Liver (tissue), 9 donors: ENCODE measurements around the gene SP3. TPM values are rescaled to one million over a fixed set of nuclear protein-coding genes. Genes with fewer than 3 reads are reported as not detected.

ENCODE experiments used
- DNase-seq: peaks from one replicate; pipeline ENCODE4 v3.0.0-alpha.2; 2017; ENCODE audit warnings: low spot score
- H3K27ac ChIP-seq, 2 donors: one replicate each; pipeline ENCODE4 v1.7.0; 2013; ENCODE audit warnings: inconsistent platforms in 2 of 2, low read length in 2 of 2, control low read depth in 1 of 2, low read depth in 1 of 2, mild to moderate bottlenecking in 1 of 2
- H3K27me3 ChIP-seq, 4 donors: one replicate each; pipeline versions ENCODE4 v1.6.1 to v1.7.0; 2013; ENCODE audit warnings: low read length in 3 of 4, inconsistent platforms in 1 of 4, mild to moderate bottlenecking in 1 of 4, moderate library complexity in 1 of 4; ENCODE audit not compliant: control insufficient read depth in 4 of 4, insufficient read depth in 4 of 4
- H3K36me3 ChIP-seq, 4 donors: one replicate each; pipeline versions ENCODE4 v1.6.1 to v1.7.0; 2013; ENCODE audit warnings: low read length in 3 of 4, mild to moderate bottlenecking in 3 of 4, low read depth in 1 of 4, moderate library complexity in 1 of 4; ENCODE audit not compliant: control insufficient read depth in 4 of 4, insufficient read depth in 3 of 4
- H3K4me1 ChIP-seq, 4 donors: one replicate each; pipeline versions ENCODE4 v1.6.1 to v1.7.0; 2013; ENCODE audit warnings: low read length in 3 of 4, mild to moderate bottlenecking in 3 of 4, moderate library complexity in 1 of 4; ENCODE audit not compliant: control insufficient read depth in 4 of 4, insufficient read depth in 4 of 4
- H3K4me3 ChIP-seq, 3 donors: one replicate each; pipeline versions ENCODE4 v1.6.1 to v1.7.0; 2013; ENCODE audit warnings: low read length in 3 of 3, control low read depth in 1 of 3, low read depth in 1 of 3, mild to moderate bottlenecking in 1 of 3
- H3K9ac ChIP-seq, 2 donors: one replicate each; pipeline ENCODE4 v1.7.0; 2013; ENCODE audit warnings: low read length in 2 of 2, mild to moderate bottlenecking in 2 of 2, moderate library complexity in 2 of 2, control low read depth in 1 of 2, low read depth in 1 of 2
- H3K9me3 ChIP-seq, 4 donors: one replicate each; pipeline versions ENCODE4 v1.6.1 to v1.7.0; 2013; ENCODE audit warnings: low read length in 3 of 4; ENCODE audit not compliant: control insufficient read depth in 4 of 4
- FOXA1 ChIP-seq: IDR thresholded peaks from 2 replicates; pipeline ENCODE4 v1.6.1; 2016; ENCODE audit warnings: antibody characterized with exemption
- FOXA2 ChIP-seq: IDR thresholded peaks from 2 replicates; pipeline ENCODE4 v1.6.1; 2016; ENCODE audit warnings: antibody characterized with exemption
- HNF4A ChIP-seq, 2 donors: conservative IDR thresholded peaks; 2 replicates each; pipeline ENCODE4 v1.6.1; 2016; ENCODE audit warnings: antibody characterized with exemption in 2 of 2, mild to moderate bottlenecking in 2 of 2
- HNF4G ChIP-seq: IDR thresholded peaks from 2 replicates; pipeline ENCODE4 v1.6.1; 2016; ENCODE audit warnings: antibody characterized with exemption
- JUND ChIP-seq, 2 donors: IDR thresholded peaks; 2 replicates each; pipeline ENCODE4 v1.6.1; 2016; ENCODE audit warnings: antibody characterized with exemption in 2 of 2
- RAD21 ChIP-seq, 2 donors: IDR thresholded peaks; 2 replicates each; pipeline ENCODE4 v1.6.1; 2016; ENCODE audit warnings: antibody characterized with exemption in 2 of 2, mild to moderate bottlenecking in 2 of 2
- YY1 ChIP-seq: IDR thresholded peaks from 2 replicates; pipeline ENCODE4 v1.6.1; 2016; ENCODE audit warnings: antibody characterized with exemption, mild to moderate bottlenecking
- WGBS: extraction: QIAGEN DNeasy Blood & Tissue Kit; methylation state at CpG from one replicate; pipeline ENCODE4 v1.1.7; 2013; 5-methylcytosine and 5-hydroxymethylcytosine counted together
- polyA plus RNA-seq, 2 donors: library from polyadenylated mRNA; stranded (reverse) in 1 of 2; unstranded in 1 of 2; fragments of 200-250 nt in 1 of 2; fragments of >200 nt in 1 of 2; fragmentation: Nextera tagmentation in 1 of 2; extraction: Ambion mirVana in 1 of 2; gene quantifications; one replicate each; pipeline versions ENCODE4 v1.2.1 to v1.2.3, GENCODE V29; 2013 to 2015
- total RNA-seq, 2 donors: library from RNA; depleted of rRNA; stranded (reverse); fragments of >200 nt; gene quantifications; one replicate each; pipeline ENCODE4 v1.2.3, GENCODE V29; 2014
- TF ChIP-seq, protein P1 (sequence below): IDR thresholded peaks from 2 replicates; pipeline ENCODE4 v1.6.1; 2016; ENCODE audit warnings: antibody characterized with exemption, mild to moderate bottlenecking
- TF ChIP-seq, protein P2 (sequence below): IDR thresholded peaks from 2 replicates; pipeline ENCODE4 v1.6.1; 2016; ENCODE audit warnings: antibody characterized with exemption
- TF ChIP-seq, protein P3 (sequence below): fragments of 150-350 bp; IDR thresholded peaks from 2 replicates; pipeline ENCODE4 v1.5.1; 2017; ENCODE audit warnings: improper control_type of control experiment, low read depth, low read length; ENCODE audit not compliant: missing input control
- donor health status: healthy.
- donor health status: healthy.
- donor health status: healthy.
- donor health status: healthy.
- donor health status: healthy.

The SP3 gene
- total and polyA plus RNA-seq, 4 donors, result 10.0 to 83.7 (median 33.2) TPM

- TF ChIP-seq YY1, result no peak
- H3K36me3 ChIP-seq, result no peaks in the 10 kb centered on the region
- WGBS, result 76% methylated on average over 13 of the region's 13 CpGs
Measured at GRCh38 chr2:173874003-173874893, 90.9 kb downstream of the SP3 start.

GRCh38 chr2:173872714-173873113 lies 92.5 kb downstream of the SP3 start:
- TF ChIP-seq, protein P1, sequence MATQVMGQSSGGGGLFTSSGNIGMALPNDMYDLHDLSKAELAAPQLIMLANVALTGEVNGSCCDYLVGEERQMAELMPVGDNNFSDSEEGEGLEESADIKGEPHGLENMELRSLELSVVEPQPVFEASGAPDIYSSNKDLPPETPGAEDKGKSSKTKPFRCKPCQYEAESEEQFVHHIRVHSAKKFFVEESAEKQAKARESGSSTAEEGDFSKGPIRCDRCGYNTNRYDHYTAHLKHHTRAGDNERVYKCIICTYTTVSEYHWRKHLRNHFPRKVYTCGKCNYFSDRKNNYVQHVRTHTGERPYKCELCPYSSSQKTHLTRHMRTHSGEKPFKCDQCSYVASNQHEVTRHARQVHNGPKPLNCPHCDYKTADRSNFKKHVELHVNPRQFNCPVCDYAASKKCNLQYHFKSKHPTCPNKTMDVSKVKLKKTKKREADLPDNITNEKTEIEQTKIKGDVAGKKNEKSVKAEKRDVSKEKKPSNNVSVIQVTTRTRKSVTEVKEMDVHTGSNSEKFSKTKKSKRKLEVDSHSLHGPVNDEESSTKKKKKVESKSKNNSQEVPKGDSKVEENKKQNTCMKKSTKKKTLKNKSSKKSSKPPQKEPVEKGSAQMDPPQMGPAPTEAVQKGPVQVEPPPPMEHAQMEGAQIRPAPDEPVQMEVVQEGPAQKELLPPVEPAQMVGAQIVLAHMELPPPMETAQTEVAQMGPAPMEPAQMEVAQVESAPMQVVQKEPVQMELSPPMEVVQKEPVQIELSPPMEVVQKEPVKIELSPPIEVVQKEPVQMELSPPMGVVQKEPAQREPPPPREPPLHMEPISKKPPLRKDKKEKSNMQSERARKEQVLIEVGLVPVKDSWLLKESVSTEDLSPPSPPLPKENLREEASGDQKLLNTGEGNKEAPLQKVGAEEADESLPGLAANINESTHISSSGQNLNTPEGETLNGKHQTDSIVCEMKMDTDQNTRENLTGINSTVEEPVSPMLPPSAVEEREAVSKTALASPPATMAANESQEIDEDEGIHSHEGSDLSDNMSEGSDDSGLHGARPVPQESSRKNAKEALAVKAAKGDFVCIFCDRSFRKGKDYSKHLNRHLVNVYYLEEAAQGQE, result no peak
- TF ChIP-seq JUND (IDR thresholded peaks at IDR 0.05) (no peak), HNF4A (conservative IDR thresholded peaks at IDR 0.05) (no peak), RAD21 (IDR thresholded peaks at IDR 0.05) (no peak), FOXA2 (no peak)
- TF ChIP-seq, protein P2, sequence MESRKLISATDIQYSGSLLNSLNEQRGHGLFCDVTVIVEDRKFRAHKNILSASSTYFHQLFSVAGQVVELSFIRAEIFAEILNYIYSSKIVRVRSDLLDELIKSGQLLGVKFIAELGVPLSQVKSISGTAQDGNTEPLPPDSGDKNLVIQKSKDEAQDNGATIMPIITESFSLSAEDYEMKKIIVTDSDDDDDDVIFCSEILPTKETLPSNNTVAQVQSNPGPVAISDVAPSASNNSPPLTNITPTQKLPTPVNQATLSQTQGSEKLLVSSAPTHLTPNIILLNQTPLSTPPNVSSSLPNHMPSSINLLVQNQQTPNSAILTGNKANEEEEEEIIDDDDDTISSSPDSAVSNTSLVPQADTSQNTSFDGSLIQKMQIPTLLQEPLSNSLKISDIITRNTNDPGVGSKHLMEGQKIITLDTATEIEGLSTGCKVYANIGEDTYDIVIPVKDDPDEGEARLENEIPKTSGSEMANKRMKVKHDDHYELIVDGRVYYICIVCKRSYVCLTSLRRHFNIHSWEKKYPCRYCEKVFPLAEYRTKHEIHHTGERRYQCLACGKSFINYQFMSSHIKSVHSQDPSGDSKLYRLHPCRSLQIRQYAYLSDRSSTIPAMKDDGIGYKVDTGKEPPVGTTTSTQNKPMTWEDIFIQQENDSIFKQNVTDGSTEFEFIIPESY, result no peak
- 93% methylated on average over 5 of the region's 5 CpGs for WGBS
- H3K4me3 ChIP-seq, result no peak overlapping the region
- no peak for DNase-seq
- H3K27ac ChIP-seq, result no peak overlapping the region
- H3K4me1 ChIP-seq, result no peaks in the 10 kb centered on the region
- H3K36me3 ChIP-seq, result no peaks in the 10 kb centered on the region
- H3K27me3 ChIP-seq, result no peaks in the 10 kb centered on the region
- H3K9me3 ChIP-seq, result no peaks in the 10 kb centered on the region
- no peak overlapping the region for H3K9ac ChIP-seq

More at GRCh38 chr2:173874003-173874893, 90.9 kb downstream of the SP3 start:
- Histone ChIP-seq H3K27ac (no peak overlapping the region), H3K4me1 (no peaks in the 10 kb centered on the region), H3K9me3 (no peaks in the 10 kb centered on the region), H3K9ac (no peak overlapping the region), H3K4me3 (no peak overlapping the region), H3K27me3 (no peaks in the 10 kb centered on the region)
- no peak for DNase-seq

DNA sequence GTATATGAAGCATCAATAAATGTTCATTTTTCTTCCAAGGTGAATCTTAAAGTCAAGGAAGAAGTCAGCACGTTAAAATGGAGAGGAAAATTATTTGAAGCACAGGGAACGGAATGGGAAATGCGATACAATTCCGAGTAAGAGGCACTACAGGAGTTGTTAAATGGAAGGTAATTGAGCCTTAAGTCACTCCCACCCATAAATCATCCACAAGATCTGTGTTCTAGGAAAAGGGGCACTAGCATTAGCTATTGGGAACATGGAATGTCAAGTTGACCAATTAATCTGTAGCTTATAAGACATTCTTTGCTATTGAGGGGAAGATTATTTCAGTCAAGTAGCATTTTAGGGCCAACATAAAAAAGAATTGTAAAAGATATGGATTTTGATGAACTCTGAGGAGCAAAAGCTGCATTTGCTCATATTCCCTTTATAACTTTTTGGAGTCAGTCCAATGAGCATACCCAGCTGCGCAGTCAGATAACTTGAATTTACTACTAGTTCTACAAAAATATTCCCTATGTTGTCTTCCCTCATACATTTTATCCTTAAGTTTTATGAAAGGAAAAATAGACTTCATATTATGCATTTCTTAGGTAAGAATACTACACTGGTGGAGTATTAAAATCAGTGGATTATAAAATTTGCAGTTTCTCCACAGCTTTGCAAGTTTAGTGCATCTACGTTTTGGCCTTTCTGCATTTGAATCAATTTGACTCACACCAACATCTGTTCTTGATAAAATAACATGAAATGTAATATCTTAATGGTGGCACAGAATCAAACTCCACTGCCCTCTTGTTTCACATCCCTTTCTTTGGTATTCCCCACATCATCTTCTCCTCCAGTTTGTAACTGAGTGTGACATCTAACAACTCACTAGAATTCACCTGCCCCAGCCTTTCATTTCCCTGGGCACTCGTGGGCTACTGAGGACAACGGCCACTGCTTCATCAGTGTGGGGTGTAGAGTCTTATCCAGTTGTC lies 95.6 kb downstream of the SP3 start:
- 82% methylated on average over 8 of the region's 8 CpGs for WGBS
- Histone ChIP-seq H3K4me3 (no peak overlapping the region), H3K27me3 (no peaks in the 10 kb centered on the region), H3K9me3 (no peaks in the 10 kb centered on the region), H3K4me1 (no peaks in the 10 kb centered on the region), H3K9ac (no peak overlapping the region), H3K27ac (no peak overlapping the region), H3K36me3 (no peaks in the 10 kb centered on the region)
- TF ChIP-seq HNF4A (conservative IDR thresholded peaks at IDR 0.05) (no peak), FOXA1 (no peak), YY1 (no peak), FOXA2 (no peak), HNF4G (no peak)
- TF ChIP-seq, protein P3, sequence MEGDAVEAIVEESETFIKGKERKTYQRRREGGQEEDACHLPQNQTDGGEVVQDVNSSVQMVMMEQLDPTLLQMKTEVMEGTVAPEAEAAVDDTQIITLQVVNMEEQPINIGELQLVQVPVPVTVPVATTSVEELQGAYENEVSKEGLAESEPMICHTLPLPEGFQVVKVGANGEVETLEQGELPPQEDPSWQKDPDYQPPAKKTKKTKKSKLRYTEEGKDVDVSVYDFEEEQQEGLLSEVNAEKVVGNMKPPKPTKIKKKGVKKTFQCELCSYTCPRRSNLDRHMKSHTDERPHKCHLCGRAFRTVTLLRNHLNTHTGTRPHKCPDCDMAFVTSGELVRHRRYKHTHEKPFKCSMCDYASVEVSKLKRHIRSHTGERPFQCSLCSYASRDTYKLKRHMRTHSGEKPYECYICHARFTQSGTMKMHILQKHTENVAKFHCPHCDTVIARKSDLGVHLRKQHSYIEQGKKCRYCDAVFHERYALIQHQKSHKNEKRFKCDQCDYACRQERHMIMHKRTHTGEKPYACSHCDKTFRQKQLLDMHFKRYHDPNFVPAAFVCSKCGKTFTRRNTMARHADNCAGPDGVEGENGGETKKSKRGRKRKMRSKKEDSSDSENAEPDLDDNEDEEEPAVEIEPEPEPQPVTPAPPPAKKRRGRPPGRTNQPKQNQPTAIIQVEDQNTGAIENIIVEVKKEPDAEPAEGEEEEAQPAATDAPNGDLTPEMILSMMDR, result no peak
- TF ChIP-seq, protein P1, result no peak
- no peak for DNase-seq
